Astrocyte of the cerebellum (primary cell): ENCODE measurements around the gene CCDC149.

Source experiments
- DNase-seq: peaks from one replicate; pipeline ENCODE4 v3.0.0-alpha.2; 2011; ENCODE audit warnings: low read depth
- H3K4me3 ChIP-seq: 2 replicates; pipeline ENCODE4 v1.5.1; 2011; ENCODE audit warnings: mild to moderate bottlenecking, low read depth, low read length, moderate library complexity
- CTCF ChIP-seq: IDR thresholded peaks from 2 replicates; pipeline ENCODE4 v1.5.1; 2012; ENCODE audit warnings: low read length, low read depth, moderate library complexity, mild to moderate bottlenecking; ENCODE audit errors: missing control alignments
- in situ Hi-C: cut with HindIII; loops from 2 replicates; pipeline ENCODE4 v1.10.0; 2017; ENCODE audit warnings: low sequenced_read_pairs

Gene CCDC149

DNA sequence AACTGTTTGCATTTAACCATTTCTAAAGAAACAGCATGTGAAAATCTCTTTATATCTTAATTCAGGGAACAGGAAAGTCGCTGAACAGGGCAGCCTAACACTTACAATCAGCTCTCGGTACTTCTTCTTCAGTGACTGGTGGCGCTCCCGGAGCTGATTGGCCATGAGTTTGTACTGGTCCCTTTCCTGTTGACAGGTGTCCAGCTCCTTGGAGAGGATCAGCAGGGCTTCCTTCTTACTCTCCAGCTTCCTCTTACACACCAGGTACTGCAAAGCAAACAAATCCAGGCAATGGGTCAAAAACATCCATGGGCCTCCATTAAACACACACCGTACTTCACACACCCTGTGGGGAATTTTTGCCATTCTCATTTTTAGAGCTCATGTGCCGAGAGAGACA, 36.4 kb downstream of the CCDC149 start:
- H3K4me3 ChIP-seq: no peak overlapping the region
- no peak for DNase-seq
- TF ChIP-seq CTCF: no peak
- in situ Hi-C loops: no loop called here

- TF ChIP-seq CTCF: no peak
- no peak overlapping the region for H3K4me3 ChIP-seq
- DNase-seq: no peak
- in situ Hi-C loops: no loop called here
Observed at GRCh38 chr4:24872720-24873119, 40.1 kb downstream of the CCDC149 start.

DNA sequence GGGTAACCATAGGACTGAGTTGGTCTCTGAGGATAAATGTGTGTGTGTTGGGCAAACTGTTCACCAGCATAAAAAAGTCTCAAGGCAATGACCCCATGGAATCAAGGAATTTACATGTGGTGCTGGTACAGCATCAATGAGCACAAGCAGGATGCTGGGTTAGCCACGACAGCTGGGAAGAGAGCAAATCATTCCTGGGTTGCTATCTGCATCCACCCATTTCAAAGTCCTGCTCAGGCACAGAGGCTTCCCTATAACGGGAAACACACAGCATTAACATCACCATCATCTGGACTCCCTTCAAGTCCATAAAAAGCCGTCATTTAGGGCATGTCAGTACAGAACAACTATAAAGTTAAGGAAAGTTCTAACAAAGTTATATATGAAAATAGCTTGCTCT, 41.6 kb downstream of the CCDC149 start:
- in situ Hi-C loops: no loop called here

DNA sequence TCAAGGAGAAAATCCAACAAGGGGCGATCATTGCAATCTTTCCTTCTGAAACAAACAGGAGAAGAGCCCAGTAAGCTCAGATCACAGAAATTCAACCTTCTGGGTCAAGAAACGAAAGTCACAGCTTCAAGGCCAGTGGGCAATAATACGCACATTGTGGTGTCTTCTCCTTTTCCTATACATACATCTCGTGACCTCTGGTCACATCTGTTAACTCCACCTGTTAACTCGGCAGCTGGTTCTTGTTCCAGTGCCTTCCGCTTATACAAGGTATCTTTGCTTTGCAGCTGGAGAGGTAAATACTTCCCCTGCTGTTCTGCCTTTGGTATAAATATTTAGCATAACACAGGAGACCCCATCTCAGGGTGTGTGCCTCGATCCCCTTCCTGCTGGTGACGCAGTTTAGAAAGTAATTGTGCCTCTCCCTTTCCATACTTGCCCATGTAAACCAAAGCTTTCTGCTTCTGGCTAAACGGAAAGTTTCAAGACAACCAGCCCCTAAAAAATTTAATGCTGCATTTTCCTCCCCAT, 45.0 kb downstream of the CCDC149 start:
- in situ Hi-C loops: no loop called here
- no peak for TF ChIP-seq CTCF
- no peak for DNase-seq
- H3K4me3 ChIP-seq: no peak overlapping the region

More for the DNA sequence above, 41.6 kb downstream of the CCDC149 start:
- no peak for TF ChIP-seq CTCF
- H3K4me3 ChIP-seq: no peak overlapping the region
- DNase-seq: no peak

DNA sequence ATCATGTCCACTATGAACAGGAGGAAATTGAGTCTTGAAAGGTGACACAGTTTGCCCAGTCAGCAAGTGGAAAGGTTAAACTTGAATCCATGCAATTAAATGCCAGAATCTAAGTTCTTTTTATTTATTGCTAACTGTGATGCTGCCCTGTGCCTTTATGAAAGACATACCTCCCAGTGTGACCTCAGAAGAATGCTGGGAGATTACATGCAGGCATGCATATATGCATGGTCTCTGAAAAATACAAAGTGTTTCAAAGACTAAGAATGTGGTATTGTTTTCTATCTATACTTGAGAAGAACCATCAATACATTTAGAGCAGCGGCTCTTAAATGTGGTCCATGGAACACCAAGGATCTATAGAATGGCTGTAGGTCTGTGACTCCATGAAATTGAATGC, 45.6 kb downstream of the CCDC149 start:
- in situ Hi-C loops: no loop called here
- no peak for TF ChIP-seq CTCF
- no peak for DNase-seq
- no peak overlapping the region for H3K4me3 ChIP-seq

GRCh38 chr4:24865401-24865800, 47.4 kb downstream of the CCDC149 start:
- H3K4me3 ChIP-seq: no peak overlapping the region
- TF ChIP-seq CTCF: no peak
- in situ Hi-C loops: no loop called here
- no peak for DNase-seq

DNA sequence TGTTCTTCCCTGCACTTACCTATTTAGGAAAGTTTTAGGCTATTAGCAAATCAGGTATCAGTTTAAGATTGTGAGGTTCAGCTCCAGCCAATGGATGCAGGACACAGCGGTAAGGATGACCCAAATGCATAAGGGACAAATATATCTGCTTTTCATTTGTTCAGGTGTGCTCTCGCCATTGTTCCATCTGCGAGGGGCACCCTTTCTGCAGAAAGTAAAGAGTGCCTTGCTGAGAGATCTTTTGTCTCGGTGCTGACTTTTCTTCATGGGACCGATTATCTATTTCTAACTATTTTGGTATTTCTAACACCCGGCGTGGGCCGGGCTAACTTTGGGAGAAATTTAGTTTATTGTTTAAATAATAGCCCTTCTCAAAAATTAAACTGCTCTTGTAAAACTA, 49.0 kb downstream of the CCDC149 start:
- DNase-seq: no peak
- in situ Hi-C loops: no loop called here
- no peak overlapping the region for H3K4me3 ChIP-seq
- TF ChIP-seq CTCF: no peak
